Liver (tissue), 3 donors: ENCODE results near the gene SOWAHA.

Source experiments
- FOXA1 ChIP-seq: IDR thresholded peaks from 2 replicates; pipeline ENCODE4 v1.6.1; 2016; ENCODE audit warnings: antibody characterized with exemption
- GABPA ChIP-seq, 2 donors: IDR thresholded peaks in 1 of 2; conservative IDR thresholded peaks in 1 of 2; 2 replicates each; pipeline ENCODE4 v1.6.1; 2016; ENCODE audit warnings: antibody characterized with exemption in 2 of 2, mild to moderate bottlenecking in 1 of 2, moderate library complexity in 1 of 2
- HNF4A ChIP-seq, 2 donors: conservative IDR thresholded peaks; 2 replicates each; pipeline ENCODE4 v1.6.1; 2016; ENCODE audit warnings: antibody characterized with exemption in 2 of 2, mild to moderate bottlenecking in 2 of 2
- HNF4G ChIP-seq: IDR thresholded peaks from 2 replicates; pipeline ENCODE4 v1.6.1; 2016; ENCODE audit warnings: antibody characterized with exemption
- MAX ChIP-seq: IDR thresholded peaks from 2 replicates; pipeline ENCODE4 v1.6.1; 2016; ENCODE audit warnings: antibody characterized with exemption
- NR2F2 ChIP-seq: IDR thresholded peaks from 2 replicates; pipeline ENCODE4 v1.6.1; 2016; ENCODE audit warnings: antibody characterized with exemption
- RAD21 ChIP-seq, 2 donors: IDR thresholded peaks; 2 replicates each; pipeline ENCODE4 v1.6.1; 2016; ENCODE audit warnings: antibody characterized with exemption in 2 of 2, mild to moderate bottlenecking in 2 of 2
- REST ChIP-seq: IDR thresholded peaks from 2 replicates; pipeline ENCODE4 v1.6.1; 2016; ENCODE audit warnings: antibody characterized with exemption, mild to moderate bottlenecking
- RXRA ChIP-seq, 2 donors: IDR thresholded peaks; 2 replicates each; pipeline ENCODE4 v1.6.1; 2017 to 2018; ENCODE audit warnings: antibody characterized with exemption in 2 of 2, mild to moderate bottlenecking in 1 of 2
- SP1 ChIP-seq: IDR thresholded peaks from 2 replicates; pipeline ENCODE4 v1.6.1; 2018; ENCODE audit warnings: antibody characterized with exemption, mild to moderate bottlenecking
- TAF1 ChIP-seq: conservative IDR thresholded peaks from 2 replicates; pipeline ENCODE4 v1.6.1; 2016; ENCODE audit warnings: antibody characterized with exemption, mild to moderate bottlenecking
- YY1 ChIP-seq: IDR thresholded peaks from 2 replicates; pipeline ENCODE4 v1.6.1; 2016; ENCODE audit warnings: antibody characterized with exemption, mild to moderate bottlenecking
- TF ChIP-seq, protein P1 (sequence below): fragments of 150-350 bp; IDR thresholded peaks from 2 replicates; pipeline ENCODE4 v1.5.1; 2017; ENCODE audit warnings: improper control_type of control experiment, low read depth, low read length; ENCODE audit not compliant: missing input control
- TF ChIP-seq, protein P2 (sequence below): IDR thresholded peaks from 2 replicates; pipeline ENCODE4 v1.6.1; 2016; ENCODE audit warnings: antibody characterized with exemption
- donor health status: healthy.
- donor health status: healthy.

DNA sequence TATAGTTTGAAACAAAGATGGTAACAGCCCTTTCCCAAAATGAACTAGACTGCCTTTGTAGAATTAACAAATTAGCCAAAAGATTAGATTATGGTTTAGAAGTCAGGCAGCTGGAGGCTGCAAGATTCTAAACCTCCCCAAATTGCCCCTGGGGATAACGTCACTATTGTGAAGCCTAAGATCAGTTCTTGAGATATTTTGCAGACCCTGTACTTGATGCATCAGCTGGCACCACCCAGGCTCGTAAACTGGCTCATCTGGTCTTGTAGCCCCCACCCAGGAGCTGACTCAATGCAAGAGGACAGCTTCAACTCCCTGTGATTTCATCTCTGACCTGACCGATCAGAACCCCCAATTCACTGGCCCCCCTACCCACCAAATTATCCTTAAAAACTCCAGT, 4.2 kb upstream of the SOWAHA start:
- TF ChIP-seq, protein P1, sequence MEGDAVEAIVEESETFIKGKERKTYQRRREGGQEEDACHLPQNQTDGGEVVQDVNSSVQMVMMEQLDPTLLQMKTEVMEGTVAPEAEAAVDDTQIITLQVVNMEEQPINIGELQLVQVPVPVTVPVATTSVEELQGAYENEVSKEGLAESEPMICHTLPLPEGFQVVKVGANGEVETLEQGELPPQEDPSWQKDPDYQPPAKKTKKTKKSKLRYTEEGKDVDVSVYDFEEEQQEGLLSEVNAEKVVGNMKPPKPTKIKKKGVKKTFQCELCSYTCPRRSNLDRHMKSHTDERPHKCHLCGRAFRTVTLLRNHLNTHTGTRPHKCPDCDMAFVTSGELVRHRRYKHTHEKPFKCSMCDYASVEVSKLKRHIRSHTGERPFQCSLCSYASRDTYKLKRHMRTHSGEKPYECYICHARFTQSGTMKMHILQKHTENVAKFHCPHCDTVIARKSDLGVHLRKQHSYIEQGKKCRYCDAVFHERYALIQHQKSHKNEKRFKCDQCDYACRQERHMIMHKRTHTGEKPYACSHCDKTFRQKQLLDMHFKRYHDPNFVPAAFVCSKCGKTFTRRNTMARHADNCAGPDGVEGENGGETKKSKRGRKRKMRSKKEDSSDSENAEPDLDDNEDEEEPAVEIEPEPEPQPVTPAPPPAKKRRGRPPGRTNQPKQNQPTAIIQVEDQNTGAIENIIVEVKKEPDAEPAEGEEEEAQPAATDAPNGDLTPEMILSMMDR: no peak
- no peak for TF ChIP-seq SP1
- no peak for TF ChIP-seq REST
- no peak for TF ChIP-seq RXRA (IDR thresholded peaks at IDR 0.05)
- TF ChIP-seq TAF1: no peak
- no peak for TF ChIP-seq MAX
- no peak for TF ChIP-seq RAD21 (IDR thresholded peaks at IDR 0.05)
- TF ChIP-seq FOXA1: no peak
- TF ChIP-seq YY1: no peak
- TF ChIP-seq NR2F2: no peak
- no peak for TF ChIP-seq GABPA (IDR thresholded peaks at IDR 0.05 in 1 of 2, conservative IDR thresholded peaks at IDR 0.05 in 1 of 2)
- TF ChIP-seq HNF4G: no peak
- TF ChIP-seq, protein P2, sequence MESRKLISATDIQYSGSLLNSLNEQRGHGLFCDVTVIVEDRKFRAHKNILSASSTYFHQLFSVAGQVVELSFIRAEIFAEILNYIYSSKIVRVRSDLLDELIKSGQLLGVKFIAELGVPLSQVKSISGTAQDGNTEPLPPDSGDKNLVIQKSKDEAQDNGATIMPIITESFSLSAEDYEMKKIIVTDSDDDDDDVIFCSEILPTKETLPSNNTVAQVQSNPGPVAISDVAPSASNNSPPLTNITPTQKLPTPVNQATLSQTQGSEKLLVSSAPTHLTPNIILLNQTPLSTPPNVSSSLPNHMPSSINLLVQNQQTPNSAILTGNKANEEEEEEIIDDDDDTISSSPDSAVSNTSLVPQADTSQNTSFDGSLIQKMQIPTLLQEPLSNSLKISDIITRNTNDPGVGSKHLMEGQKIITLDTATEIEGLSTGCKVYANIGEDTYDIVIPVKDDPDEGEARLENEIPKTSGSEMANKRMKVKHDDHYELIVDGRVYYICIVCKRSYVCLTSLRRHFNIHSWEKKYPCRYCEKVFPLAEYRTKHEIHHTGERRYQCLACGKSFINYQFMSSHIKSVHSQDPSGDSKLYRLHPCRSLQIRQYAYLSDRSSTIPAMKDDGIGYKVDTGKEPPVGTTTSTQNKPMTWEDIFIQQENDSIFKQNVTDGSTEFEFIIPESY: no peak
- no peak for TF ChIP-seq HNF4A (conservative IDR thresholded peaks at IDR 0.05)
